Measurements from ENCODE around the gene PGPEP1. TPM values are rescaled to one million over a fixed set of nuclear protein-coding genes. Genes with fewer than 3 reads are reported as not detected.

Gene PGPEP1
- total RNA-seq, 2 experiments from 2014 or later = 30.1 to 34.5 TPM

Small RNAs within 50 kb of the gene (microRNA-seq; reads per million reads assigned to microRNA genes)
- gene MIR3189 = not detected

Other genes with a start within 250 kb of the PGPEP1 start
- gene MAST3, start 242.8 kb upstream of the PGPEP1 start, total RNA-seq = 10 to 100 TPM; 22.9 to 25.1 TPM
- gene PIK3R2, start 187.4 kb upstream of the PGPEP1 start, total RNA-seq = 1 to 10 TPM; 7.8 to 9.2 TPM
- 10 to 100 TPM; 67.4 to 72.3 TPM for gene IFI30, start 166.8 kb upstream of the PGPEP1 start, total RNA-seq
- 10 to 100 TPM in 1 of 2 experiments, 1 to 10 TPM in 1; 9.2 to 10.9 TPM for gene MPV17L2, start 147.4 kb upstream of the PGPEP1 start, total RNA-seq
- gene RAB3A, start 136.6 kb upstream of the PGPEP1 start, total RNA-seq = 1 to 10 TPM; 5.6 to 6.2 TPM
- under 1 TPM in 1 of 2 experiments, not detected in 1; 0.08 TPM for gene PDE4C, start 114.2 kb upstream of the PGPEP1 start, total RNA-seq
- gene IQCN, start 66.1 kb upstream of the PGPEP1 start, total RNA-seq = 1 to 10 TPM; 3.7 to 4.2 TPM
- 100 to 1,000 TPM; 462 to 469 TPM for gene JUND, start 59.0 kb upstream of the PGPEP1 start, total RNA-seq
- 100 to 1,000 TPM; 199 to 215 TPM for gene LSM4, start 17.5 kb upstream of the PGPEP1 start, total RNA-seq
- not detected for gene GDF15, start 45.6 kb downstream of the PGPEP1 start, total RNA-seq
- gene LRRC25, start 57.0 kb downstream of the PGPEP1 start, total RNA-seq = under 1 TPM; 0.53 to 0.68 TPM
- gene SSBP4, start 78.8 kb downstream of the PGPEP1 start, total RNA-seq = 100 to 1,000 TPM; 198 to 204 TPM
- 10 to 100 TPM; 26.7 to 33.5 TPM for gene ISYNA1, start 97.5 kb downstream of the PGPEP1 start, total RNA-seq
- gene ELL, start 181.5 kb downstream of the PGPEP1 start, total RNA-seq = 10 to 100 TPM; 20.8 to 22.3 TPM
- 100 to 1,000 TPM; 245 to 247 TPM for gene FKBP8, start 203.0 kb downstream of the PGPEP1 start, total RNA-seq
- 100 to 1,000 TPM; 101 to 108 TPM for gene KXD1, start 217.3 kb downstream of the PGPEP1 start, total RNA-seq
- 1,000 to 10,000 TPM; 1,452 to 1,556 TPM for gene UBA52, start 231.3 kb downstream of the PGPEP1 start, total RNA-seq
- gene REX1BD, start 248.2 kb downstream of the PGPEP1 start, total RNA-seq = 10 to 100 TPM; 91.5 to 98.7 TPM

Measured in activated CD8-positive, alpha-beta T cell treated with anti-CD3 and anti-CD28 coated beads, Interleukin-2, amount 10 ng/mL, durations not matched to agents 7 days and 5 days (primary cell).